Upper lobe of left lung (tissue), 4 donors: ENCODE data around the gene S100A12.

Source experiments
- CTCF ChIP-seq, 6 experiments: fragments of 450-650 bp in 4 of 6; fragments of 200-600 bp in 2 of 6; sonication (generic) in 2 of 6; IDR thresholded peaks; one replicate each; pipeline ENCODE4 v1.5.1; 2016 to 2019; ENCODE audit warnings: antibody characterized with exemption in 6 of 6
- EP300 ChIP-seq, 4 donors: sonication (generic); formaldehyde crosslinking; IDR thresholded peaks; one replicate each; pipeline ENCODE4 v1.5.1; 2017; ENCODE audit warnings: antibody characterized with exemption in 4 of 4, control low read depth in 2 of 4
- POLR2A ChIP-seq, 4 donors: fragments of 450-650 bp; IDR thresholded peaks; one replicate each; pipeline ENCODE4 v1.5.1; 2016 to 2017; ENCODE audit warnings: antibody characterized with exemption in 4 of 4, mild to moderate bottlenecking in 2 of 4
- POLR2AphosphoS5 ChIP-seq, 2 donors: sonication (generic); formaldehyde crosslinking; IDR thresholded peaks; one replicate each; pipeline ENCODE4 v1.5.1; 2017; ENCODE audit warnings: antibody characterized with exemption in 2 of 2

GRCh38 chr1:153402226-153402625 lies 26.8 kb upstream of the S100A12 start:
- TF ChIP-seq POLR2A (IDR thresholded peaks at IDR 0.05) (no peak), CTCF (IDR thresholded peaks at IDR 0.05) (no peak), EP300 (IDR thresholded peaks at IDR 0.05) (no peak), POLR2AphosphoS5 (IDR thresholded peaks at IDR 0.05) (no peak)
